Activated CD4-positive, alpha-beta T cell treated with anti-CD3 and anti-CD28 coated beads for 36 hours (primary cell): ENCODE data around the gene C10orf71. TPM values are rescaled to one million over a fixed set of nuclear protein-coding genes. Genes with fewer than 3 reads are reported as not detected.

Source experiments
- ATAC-seq: fragments of 200-7000 bp; cut with Tn5 transposase; one replicate; pipeline ENCODE4 v1.10.0; 2021; ENCODE audit warnings: mild to moderate bottlenecking, moderate library complexity
- CTCF ChIA-PET: fragments of 350-600 bp; sonication (Branson Sonifier 250); formaldehyde crosslinking; loops from one replicate; lab custom pipeline; 2021; ENCODE audit warnings: antibody characterized with exemption; lab: Charles Lee
- POLR2A ChIA-PET: fragments of 350-600 bp; sonication (Branson Sonifier 250); formaldehyde crosslinking; loops from one replicate; lab custom pipeline; 2021; ENCODE audit warnings: antibody characterized with exemption, inconsistent platforms; lab: Charles Lee
- DNase-seq: peaks from one replicate; pipeline ENCODE4 v3.0.0-alpha.2; 2020
- H3K27ac Mint-ChIP-seq: one replicate; pipeline ENCODE4 v1.8.0; 2021; ENCODE audit warnings: mixed read lengths
- H3K27me3 Mint-ChIP-seq: one replicate; pipeline ENCODE4 v1.8.0; 2021; ENCODE audit warnings: mixed read lengths
- H3K36me3 Mint-ChIP-seq: one replicate; pipeline ENCODE4 v1.8.0; 2021; ENCODE audit warnings: low read depth, mixed read lengths
- H3K4me1 Mint-ChIP-seq: one replicate; pipeline ENCODE4 v1.8.0; 2021; ENCODE audit warnings: mixed read lengths
- H3K4me3 Mint-ChIP-seq: one replicate; pipeline ENCODE4 v1.8.0; 2021; ENCODE audit warnings: mild to moderate bottlenecking, moderate library complexity, mixed read lengths
- H3K9me3 Mint-ChIP-seq: one replicate; pipeline ENCODE4 v1.8.0; 2021; ENCODE audit warnings: low read depth, mixed read lengths
- intact Hi-C, 2 experiments: fragments of 100-400 bp; cut with DNase I in 1 of 2; cut with micrococcal nuclease in 1 of 2; formaldehyde crosslinking; loops; one replicate each; pipeline versions ENCODE4 v1.14.2 to v1.15.1; 2022 to 2024; cut with DNase I, micrococcal nuclease
- total RNA-seq, 2 experiments: library from RNA; stranded (reverse); gene quantifications; one replicate each; pipeline ENCODE4 v1.2.3, GENCODE V29; 2021

C10orf71 gene
- total RNA-seq, 2 experiments from 2014 or later = not detected

DNA sequence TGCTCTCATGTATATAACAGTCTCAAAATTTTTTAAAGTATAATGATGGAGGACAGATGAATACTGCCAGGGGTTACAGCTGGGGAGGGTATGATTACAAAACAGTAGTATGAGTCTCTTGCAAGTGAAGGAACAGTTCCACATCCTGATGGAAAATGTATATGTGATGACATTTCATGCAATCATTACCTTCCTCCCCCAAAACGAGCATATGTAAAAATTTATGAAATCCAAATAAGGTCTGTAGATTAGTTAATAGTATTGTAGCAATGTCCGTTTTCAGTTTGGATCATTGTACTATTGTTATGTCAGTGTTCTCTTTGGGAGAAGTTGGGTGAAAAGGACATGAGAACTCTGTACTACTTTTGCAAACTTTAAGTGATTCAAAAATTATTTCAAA lies 58.9 kb downstream of the C10orf71 start:
- Mint-ChIP-seq H3K36me3 (no peaks in the 10 kb centered on the region), H3K27me3 (no peaks in the 10 kb centered on the region), H3K27ac (no peak overlapping the region), H3K4me1 (no peaks in the 10 kb centered on the region), H3K9me3 (no peaks in the 10 kb centered on the region), H3K4me3 (no peak overlapping the region)
- DNase-seq = no peak
- POLR2A ChIA-PET = no interaction called here
- CTCF ChIA-PET = no interaction called here
- intact Hi-C loops = no loop called here
- ATAC-seq = no peak

GRCh38 chr10:49359349-49360270 lies 60.6 kb downstream of the C10orf71 start:
- intact Hi-C loops = no loop called here
- CTCF ChIA-PET = no interaction called here
- H3K27me3 Mint-ChIP-seq = no peaks in the 10 kb centered on the region
- POLR2A ChIA-PET = no interaction called here
- H3K4me3 Mint-ChIP-seq = no peak overlapping the region
- ATAC-seq (no peak), DNase-seq (no peak)
- no peaks in the 10 kb centered on the region for H3K9me3 Mint-ChIP-seq
- H3K4me1 Mint-ChIP-seq = no peaks in the 10 kb centered on the region
- H3K27ac Mint-ChIP-seq = no peak overlapping the region
- H3K36me3 Mint-ChIP-seq = no peaks in the 10 kb centered on the region

DNA sequence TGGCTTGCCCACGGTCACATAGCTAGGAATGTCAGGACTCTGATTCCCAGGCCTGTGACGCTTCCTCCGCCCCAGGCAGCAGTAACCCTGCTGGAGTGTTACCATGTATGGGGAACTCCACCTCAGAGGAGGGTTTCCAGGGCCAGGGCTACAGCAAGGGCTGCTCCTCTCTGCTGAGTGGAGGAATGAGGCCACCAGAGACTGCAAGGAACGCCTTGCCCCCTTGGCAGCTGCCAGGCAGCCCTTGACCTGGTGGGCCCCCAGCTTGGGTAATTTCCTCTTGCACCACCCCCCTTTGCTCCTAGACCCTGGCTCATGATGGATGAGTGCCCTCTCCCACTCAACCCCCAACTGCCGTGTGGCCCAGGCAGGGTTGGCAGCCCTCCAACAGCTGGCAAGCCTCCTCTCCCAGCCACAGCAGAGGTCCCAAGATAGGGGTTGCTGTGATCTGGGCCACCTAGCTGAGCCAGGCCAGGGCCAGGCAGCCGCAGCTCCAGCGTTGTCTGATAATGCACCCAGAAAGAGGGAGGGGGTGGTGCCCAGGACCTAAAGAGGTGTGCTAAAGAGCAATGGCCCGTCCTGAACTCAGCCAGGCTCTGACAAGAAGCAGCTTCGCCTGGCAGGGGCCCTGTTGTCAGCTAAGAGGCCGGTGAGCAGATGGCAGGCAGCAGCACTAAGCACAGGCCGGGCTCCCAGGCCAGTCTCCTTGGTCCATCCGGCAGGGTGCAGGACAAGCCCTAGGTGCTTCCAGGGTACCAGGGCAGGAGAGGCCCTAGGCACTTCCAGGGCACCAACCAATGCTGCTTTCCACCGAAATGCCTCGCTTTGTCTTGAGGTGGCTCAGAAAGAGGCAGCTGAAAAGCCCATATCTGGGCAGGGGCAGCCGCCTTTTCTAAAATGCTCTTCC lies 61.6 kb downstream of the C10orf71 start:
- Mint-ChIP-seq H3K9me3 (no peaks in the 10 kb centered on the region), H3K27ac (no peak overlapping the region), H3K27me3 (no peaks in the 10 kb centered on the region), H3K4me1 (no peaks in the 10 kb centered on the region), H3K36me3 (no peaks in the 10 kb centered on the region), H3K4me3 (no peak overlapping the region)
- ATAC-seq (no peak), DNase-seq (no peak)
- CTCF ChIA-PET = interaction anchor here (0.8 kb wide), 1 partner anchor 23 kb away, joined by 5 read pairs; no protein-coding TSS in a partner anchor
- POLR2A ChIA-PET = no interaction called here
- intact Hi-C loops = no loop called here

GRCh38 chr10:49361178-49361554 lies 62.2 kb downstream of the C10orf71 start:
- DNase-seq = no peak
- Mint-ChIP-seq H3K27ac (no peak overlapping the region), H3K9me3 (no peaks in the 10 kb centered on the region), H3K4me3 (no peak overlapping the region), H3K4me1 (no peaks in the 10 kb centered on the region), H3K36me3 (no peaks in the 10 kb centered on the region), H3K27me3 (no peaks in the 10 kb centered on the region)
- intact Hi-C loops = no loop called here
- CTCF ChIA-PET = interaction anchor here (0.8 kb wide), 1 partner anchor 22 kb away, joined by 5 read pairs; no protein-coding TSS in a partner anchor
- POLR2A ChIA-PET = no interaction called here
- no peak for ATAC-seq

- ChIA-PET POLR2A (no interaction called here), CTCF (interaction anchor here (0.8 kb wide), 1 partner anchor 22 kb away, joined by 5 read pairs; no protein-coding TSS in a partner anchor)
- Mint-ChIP-seq H3K27ac (no peak overlapping the region), H3K4me3 (no peak overlapping the region), H3K4me1 (no peaks in the 10 kb centered on the region), H3K27me3 (no peaks in the 10 kb centered on the region), H3K36me3 (no peaks in the 10 kb centered on the region), H3K9me3 (no peaks in the 10 kb centered on the region)
- DNase-seq (no peak), ATAC-seq (no peak)
- intact Hi-C loops = no loop called here
These were observed 63.0 kb downstream of the C10orf71 start for GRCh38 chr10:49361735-49362568.

- ChIA-PET CTCF (no interaction called here), POLR2A (no interaction called here)
- no peaks in the 10 kb centered on the region for H3K4me1 Mint-ChIP-seq
- no peak overlapping the region for H3K27ac Mint-ChIP-seq
- H3K36me3 Mint-ChIP-seq = no peaks in the 10 kb centered on the region
- no peak overlapping the region for H3K4me3 Mint-ChIP-seq
- no peak for DNase-seq
- no peak for ATAC-seq
- no peaks in the 10 kb centered on the region for H3K9me3 Mint-ChIP-seq
- intact Hi-C loops = no loop called here
- H3K27me3 Mint-ChIP-seq = no peaks in the 10 kb centered on the region
These were observed 63.8 kb downstream of the C10orf71 start for GRCh38 chr10:49362596-49363260.

GRCh38 chr10:49363309-49364031 lies 64.5 kb downstream of the C10orf71 start:
- ChIA-PET CTCF (no interaction called here), POLR2A (no interaction called here)
- Mint-ChIP-seq H3K9me3 (no peaks in the 10 kb centered on the region), H3K4me3 (no peak overlapping the region), H3K27me3 (no peaks in the 10 kb centered on the region), H3K4me1 (no peaks in the 10 kb centered on the region), H3K36me3 (no peaks in the 10 kb centered on the region), H3K27ac (no peak overlapping the region)
- ATAC-seq (no peak), DNase-seq (no peak)
- intact Hi-C loops = no loop called here

DNA sequence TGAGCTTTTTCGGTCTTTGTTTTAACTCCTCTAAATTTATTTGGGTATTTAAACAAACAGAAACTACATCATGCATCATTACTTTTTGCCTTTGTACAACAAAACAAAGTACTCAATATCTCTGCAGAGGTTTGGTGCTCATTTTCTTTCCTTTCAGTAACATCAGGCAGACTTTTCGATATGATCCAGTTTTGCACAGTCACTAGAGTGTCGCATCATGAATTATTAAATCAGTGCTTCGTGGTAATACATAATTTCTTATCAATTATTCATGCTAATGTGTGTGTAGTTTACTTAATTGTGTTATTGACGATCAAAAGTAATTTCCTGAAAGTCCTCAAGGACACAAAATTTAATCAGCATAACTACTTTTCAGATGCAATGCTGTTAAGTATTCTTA lies 65.1 kb downstream of the C10orf71 start:
- ChIA-PET CTCF (no interaction called here), POLR2A (no interaction called here)
- Mint-ChIP-seq H3K4me3 (no peak overlapping the region), H3K27ac (no peak overlapping the region), H3K9me3 (no peaks in the 10 kb centered on the region), H3K27me3 (no peaks in the 10 kb centered on the region), H3K36me3 (no peaks in the 10 kb centered on the region), H3K4me1 (no peaks in the 10 kb centered on the region)
- ATAC-seq (no peak), DNase-seq (no peak)
- intact Hi-C loops = no loop called here

- Mint-ChIP-seq H3K36me3 (no peaks in the 10 kb centered on the region), H3K4me1 (no peaks in the 10 kb centered on the region), H3K9me3 (no peaks in the 10 kb centered on the region), H3K4me3 (no peak overlapping the region), H3K27me3 (no peaks in the 10 kb centered on the region), H3K27ac (no peak overlapping the region)
- intact Hi-C loops = no loop called here
- ATAC-seq (no peak), DNase-seq (no peak)
- ChIA-PET CTCF (no interaction called here), POLR2A (no interaction called here)
These were observed 65.8 kb downstream of the C10orf71 start for GRCh38 chr10:49364747-49365146.

GRCh38 chr10:49365275-49365674 lies 66.3 kb downstream of the C10orf71 start:
- CTCF ChIA-PET = no interaction called here
- H3K27me3 Mint-ChIP-seq = no peaks in the 10 kb centered on the region
- H3K4me1 Mint-ChIP-seq = no peaks in the 10 kb centered on the region
- H3K4me3 Mint-ChIP-seq = no peak overlapping the region
- ATAC-seq (no peak), DNase-seq (no peak)
- no peaks in the 10 kb centered on the region for H3K9me3 Mint-ChIP-seq
- H3K27ac Mint-ChIP-seq = no peak overlapping the region
- POLR2A ChIA-PET = no interaction called here
- intact Hi-C loops = no loop called here
- H3K36me3 Mint-ChIP-seq = no peaks in the 10 kb centered on the region
